ENCODE results near the gene CDH23. TPM values are rescaled to one million over a fixed set of nuclear protein-coding genes. Genes with fewer than 3 reads are reported as not detected.

The CDH23 gene
- total RNA-seq, 4 donors from 2014 or later = 0.72 to 4.1 (median 2.2) TPM

- Histone ChIP-seq H3K27ac (no peak overlapping the region), H3K4me1 (peaks cover 27% of the 10 kb centered on the region), H3K9me3 (no peaks in the 10 kb centered on the region), H3K36me3 (no peaks in the 10 kb centered on the region), H3K4me3 (no peak overlapping the region), H3K27me3 (no peaks in the 10 kb centered on the region)
- WGBS = 81% methylated on average over 7 of the region's 7 CpGs
- TF ChIP-seq CTCF (IDR thresholded peaks at IDR 0.05) (no peak), POLR2AphosphoS5 (IDR thresholded peaks at IDR 0.05) (no peak), EP300 (IDR thresholded peaks at IDR 0.05) (no peak), POLR2A (IDR thresholded peaks at IDR 0.05) (no peak)
- no peak for DNase-seq (ENCODE audit: low spot score in 2 of 2)
Observed at GRCh38 chr10:71533936-71534335, 137.2 kb downstream of the CDH23 start.

GRCh38 chr10:71534568-71535194 lies 138.0 kb downstream of the CDH23 start:
- no peaks in the 10 kb centered on the region for H3K27me3 ChIP-seq
- 90% methylated on average over 2 of the region's 4 CpGs for WGBS
- no peak overlapping the region for H3K27ac ChIP-seq
- H3K4me3 ChIP-seq = no peak overlapping the region
- H3K4me1 ChIP-seq = peaks cover 25% of the 10 kb centered on the region
- H3K9me3 ChIP-seq = no peaks in the 10 kb centered on the region
- TF ChIP-seq EP300 (IDR thresholded peaks at IDR 0.05) = no peak
- TF ChIP-seq CTCF (IDR thresholded peaks at IDR 0.05) = no peak
- no peak for TF ChIP-seq POLR2AphosphoS5 (IDR thresholded peaks at IDR 0.05)
- no peaks in the 10 kb centered on the region for H3K36me3 ChIP-seq
- no peak for DNase-seq (ENCODE audit: low spot score in 2 of 2)

- 93% methylated on average over 6 of the region's 6 CpGs for WGBS
- no peaks in the 10 kb centered on the region for H3K36me3 ChIP-seq
- H3K27ac ChIP-seq = no peak overlapping the region
- H3K4me3 ChIP-seq = no peak overlapping the region
- H3K9me3 ChIP-seq = no peaks in the 10 kb centered on the region
- TF ChIP-seq EP300 (IDR thresholded peaks at IDR 0.05) = no peak
- TF ChIP-seq POLR2AphosphoS5 (IDR thresholded peaks at IDR 0.05) = no peak
- TF ChIP-seq POLR2A (IDR thresholded peaks at IDR 0.05) = no peak
- no peak for TF ChIP-seq CTCF (IDR thresholded peaks at IDR 0.05)
- H3K27me3 ChIP-seq = no peaks in the 10 kb centered on the region
- no peak for DNase-seq (ENCODE audit: low spot score in 2 of 2)
- peaks cover 9% of the 10 kb centered on the region for H3K4me1 ChIP-seq
Observed at GRCh38 chr10:71536332-71536731, 139.6 kb downstream of the CDH23 start.

- H3K27ac ChIP-seq = no peak overlapping the region
- WGBS = 94% methylated on average over 8 of the region's 8 CpGs
- TF ChIP-seq CTCF (IDR thresholded peaks at IDR 0.05) (no peak), POLR2A (IDR thresholded peaks at IDR 0.05) (no peak), EP300 (IDR thresholded peaks at IDR 0.05) (no peak), POLR2AphosphoS5 (IDR thresholded peaks at IDR 0.05) (no peak)
Observed at GRCh38 chr10:71537125-71537524, 140.4 kb downstream of the CDH23 start.

GRCh38 chr10:71537681-71538080 lies 141.0 kb downstream of the CDH23 start:
- Histone ChIP-seq H3K4me1 (peaks cover 10% of the 10 kb centered on the region), H3K27me3 (no peaks in the 10 kb centered on the region), H3K4me3 (no peak overlapping the region), H3K9me3 (no peaks in the 10 kb centered on the region), H3K36me3 (no peaks in the 10 kb centered on the region), H3K27ac (no peak overlapping the region)
- no peak for DNase-seq (ENCODE audit: low spot score in 2 of 2)
- WGBS = 85% methylated on average over 7 of the region's 7 CpGs
- no peak for TF ChIP-seq EP300 (IDR thresholded peaks at IDR 0.05)
- no peak for TF ChIP-seq POLR2A (IDR thresholded peaks at IDR 0.05)
- no peak for TF ChIP-seq POLR2AphosphoS5 (IDR thresholded peaks at IDR 0.05)
- no peak for TF ChIP-seq CTCF (IDR thresholded peaks at IDR 0.05)

More at GRCh38 chr10:71537125-71537524, 140.4 kb downstream of the CDH23 start:
- Histone ChIP-seq H3K27me3 (no peaks in the 10 kb centered on the region), H3K4me1 (peaks cover 7% of the 10 kb centered on the region), H3K4me3 (no peak overlapping the region), H3K9me3 (no peaks in the 10 kb centered on the region), H3K36me3 (no peaks in the 10 kb centered on the region)
- DNase-seq (ENCODE audit: low spot score in 2 of 2) = no peak

All from suprapubic skin (tissue), 4 donors.